ENCODE measurements around the gene ADSL. TPM values are rescaled to one million over a fixed set of nuclear protein-coding genes. Genes with fewer than 3 reads are reported as not detected.

ADSL gene
- total and polyA plus RNA-seq, 9 of the 15 experiments (the other 6 are each of a cell fraction or from before 2014, with no cell fraction given), result 112 to 322 (median 146) TPM

- no peak for ATAC-seq
- no peak overlapping the region for H3K27ac ChIP-seq (ENCODE audit: extremely low read depth, low read depth, low read length)
- CTCF ChIA-PET (ENCODE audit: low intra/inter-chr PET ratio), result no interaction called here
Measured at GRCh38 chr22:40364431-40364830, 18.1 kb downstream of the ADSL start.

GRCh38 chr22:40366068-40366467 lies 19.8 kb downstream of the ADSL start:
- FAIRE-seq (no peak), DNase-seq (ENCODE audit: extremely low read depth in 1 of 4, low spot score in 3 of 4) (no peak), ATAC-seq (no peak)
- Histone ChIP-seq H3K4me3 (no peak overlapping the region), H3K9ac (ENCODE audit: insufficient read depth in 1 of 2, low read depth in 2 of 2, low read length in 2 of 2) (no peak overlapping the region), H4K20me1 (replicated peaks; ENCODE audit: control insufficient read depth, insufficient read depth, low read length) (no peaks in the 10 kb centered on the region), H2AFZ (ENCODE audit: low read depth, low read length) (no peak overlapping the region), H3K4me1 (replicated peaks in 1 of 2; ENCODE audit: control insufficient read depth in 2 of 2, insufficient read depth in 2 of 2, low read length in 2 of 2) (peaks cover 0 to 5% of the 10 kb centered on the region in 2 experiments; a peak in 3 of 5 replicates), H3K36me3 (ENCODE audit: control insufficient read depth, insufficient read depth, low read length) (peaks cover 81% of the 10 kb centered on the region), H3K79me2 (ENCODE audit: control insufficient read depth, insufficient read depth, low read length) (peaks cover 5% of the 10 kb centered on the region), H3K9me1 (ENCODE audit: control insufficient read depth, insufficient read depth, low read length) (no peaks in the 10 kb centered on the region), H3K4me2 (ENCODE audit: insufficient read depth, low read length) (no peak overlapping the region), H3K27me3 (ENCODE audit: control insufficient read depth in 2 of 2, insufficient read depth in 2 of 2, low read length in 2 of 2) (no peaks in the 10 kb centered on the region), H3K9me3 (replicated peaks; ENCODE audit: control insufficient read depth, insufficient read depth, low read depth, low read length) (no peaks in the 10 kb centered on the region), H3K27ac (ENCODE audit: extremely low read depth, low read depth, low read length) (no peak overlapping the region)
- ChIA-PET CTCF (ENCODE audit: low intra/inter-chr PET ratio) (no interaction called here), POLR2A (no interaction called here)
- intact Hi-C loops (cut with micrococcal nuclease) (no loop called here), in situ Hi-C loops (cut with MboI) (no loop called here)
- WGBS (ENCODE audit: insufficient coverage, low coverage, missing lambda C conversion rate), result 100% methylated on average over 2 of the region's 2 CpGs
- no peak for TF ChIP-seq DDX20 (tag; IDR thresholded peaks at IDR 0.05; ENCODE audit: low read depth)
- TF ChIP-seq TEAD1 (CRISPR knock-in tag; IDR thresholded peaks at IDR 0.05), result no peak
- no peak for TF ChIP-seq CBX1 (IDR thresholded peaks at IDR 0.05; ENCODE audit: low read depth)
- no peak for TF ChIP-seq TRIM24 (IDR thresholded peaks at IDR 0.05)
- no peak for TF ChIP-seq ATF1 (CRISPR knock-in tag; IDR thresholded peaks at IDR 0.05)
- TF ChIP-seq ATF1 (tag; IDR thresholded peaks at IDR 0.05), result no peak
- TF ChIP-seq ESRRB (CRISPR knock-in tag; IDR thresholded peaks at IDR 0.05; ENCODE audit: borderline replicate concordance), result no peak
- TF ChIP-seq ZNF165 (CRISPR knock-in tag; IDR thresholded peaks at IDR 0.05; ENCODE audit: borderline replicate concordance), result no peak
- TF ChIP-seq KDM2B (CRISPR knock-in tag; IDR thresholded peaks at IDR 0.05), result no peak
- no peak for TF ChIP-seq PHTF2 (CRISPR knock-in tag; IDR thresholded peaks at IDR 0.05)
- no peak for TF ChIP-seq GABPB1 (CRISPR knock-in tag; IDR thresholded peaks at IDR 0.05)
- TF ChIP-seq HCFC1 (IDR thresholded peaks at IDR 0.05; ENCODE audit: low read depth, low read length), result no peak
- no peak for TF ChIP-seq PTRF (tag; IDR thresholded peaks at IDR 0.05)
- no peak for TF ChIP-seq SMAD4 (CRISPR knock-in tag; conservative IDR thresholded peaks at IDR 0.05)
- TF ChIP-seq ZNF282 (CRISPR knock-in tag; IDR thresholded peaks at IDR 0.05), result no peak
- BruUV-seq (replicated peaks), result no TSS peak

More at GRCh38 chr22:40364431-40364830, 18.1 kb downstream of the ADSL start:
- H3K79me2 ChIP-seq (ENCODE audit: control insufficient read depth, insufficient read depth, low read length), result no peaks in the 10 kb centered on the region
- H3K36me3 ChIP-seq (ENCODE audit: control insufficient read depth, insufficient read depth, low read length), result peaks cover 92% of the 10 kb centered on the region
- DNase-seq (ENCODE audit: extremely low read depth in 1 of 4, low spot score in 3 of 4), result no peak
- H3K4me2 ChIP-seq (ENCODE audit: insufficient read depth, low read length), result no peak overlapping the region
- no peaks in the 10 kb centered on the region for H3K27me3 ChIP-seq (ENCODE audit: control insufficient read depth in 2 of 2, insufficient read depth in 2 of 2, low read length in 2 of 2)
- no peak overlapping the region for H2AFZ ChIP-seq (ENCODE audit: low read depth, low read length)
- H3K4me1 ChIP-seq (replicated peaks in 1 of 2; ENCODE audit: control insufficient read depth in 2 of 2, insufficient read depth in 2 of 2, low read length in 2 of 2), result no peaks in the 10 kb centered on the region
- H3K9ac ChIP-seq (ENCODE audit: insufficient read depth in 1 of 2, low read depth in 2 of 2, low read length in 2 of 2), result no peak overlapping the region
- in situ Hi-C loops (cut with MboI) (no loop called here), intact Hi-C loops (cut with micrococcal nuclease) (no loop called here)
- TF ChIP-seq PTRF (tag; IDR thresholded peaks at IDR 0.05) (no peak), ZNF133 (CRISPR knock-in tag; IDR thresholded peaks at IDR 0.05) (no peak), KLF1 (tag; IDR thresholded peaks at IDR 0.05) (no peak), ZNF12 (CRISPR knock-in tag; IDR thresholded peaks at IDR 0.05) (no peak)
- TF ChIP-seq, protein P1, sequence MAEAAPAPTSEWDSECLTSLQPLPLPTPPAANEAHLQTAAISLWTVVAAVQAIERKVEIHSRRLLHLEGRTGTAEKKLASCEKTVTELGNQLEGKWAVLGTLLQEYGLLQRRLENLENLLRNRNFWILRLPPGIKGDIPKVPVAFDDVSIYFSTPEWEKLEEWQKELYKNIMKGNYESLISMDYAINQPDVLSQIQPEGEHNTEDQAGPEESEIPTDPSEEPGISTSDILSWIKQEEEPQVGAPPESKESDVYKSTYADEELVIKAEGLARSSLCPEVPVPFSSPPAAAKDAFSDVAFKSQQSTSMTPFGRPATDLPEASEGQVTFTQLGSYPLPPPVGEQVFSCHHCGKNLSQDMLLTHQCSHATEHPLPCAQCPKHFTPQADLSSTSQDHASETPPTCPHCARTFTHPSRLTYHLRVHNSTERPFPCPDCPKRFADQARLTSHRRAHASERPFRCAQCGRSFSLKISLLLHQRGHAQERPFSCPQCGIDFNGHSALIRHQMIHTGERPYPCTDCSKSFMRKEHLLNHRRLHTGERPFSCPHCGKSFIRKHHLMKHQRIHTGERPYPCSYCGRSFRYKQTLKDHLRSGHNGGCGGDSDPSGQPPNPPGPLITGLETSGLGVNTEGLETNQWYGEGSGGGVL (CRISPR knock-in tag; IDR thresholded peaks at IDR 0.05), result no peak
- no peaks in the 10 kb centered on the region for H3K9me3 ChIP-seq (replicated peaks; ENCODE audit: control insufficient read depth, insufficient read depth, low read depth, low read length)
- no TSS peak for BruUV-seq (replicated peaks)
- no peak for FAIRE-seq
- POLR2A ChIA-PET, result no interaction called here
- WGBS (ENCODE audit: insufficient coverage, low coverage, missing lambda C conversion rate), result 73% methylated on average over 1 of the region's 1 CpG
- H4K20me1 ChIP-seq (replicated peaks; ENCODE audit: control insufficient read depth, insufficient read depth, low read length), result no peaks in the 10 kb centered on the region
- H3K9me1 ChIP-seq (ENCODE audit: control insufficient read depth, insufficient read depth, low read length), result no peaks in the 10 kb centered on the region
- no peak overlapping the region for H3K4me3 ChIP-seq

All from K562 (cell line).